Fibroblast of skin of left quadriceps (primary cell): ENCODE measurements around the gene PALMD.

ENCODE experiments used
- DNase-seq, 2 experiments: peaks; one replicate each; pipeline ENCODE4 v3.0.0-alpha.2; 2013; ENCODE audit warnings: low read depth in 2 of 2

Gene PALMD

GRCh38 chr1:99645699-99646531 lies at the start of gene PALMD:
PALMD (plus strand) TSS chr1:99646113; CDS start chr1:99646318, 205 bp downstream.
- no peak for DNase-seq

DNA sequence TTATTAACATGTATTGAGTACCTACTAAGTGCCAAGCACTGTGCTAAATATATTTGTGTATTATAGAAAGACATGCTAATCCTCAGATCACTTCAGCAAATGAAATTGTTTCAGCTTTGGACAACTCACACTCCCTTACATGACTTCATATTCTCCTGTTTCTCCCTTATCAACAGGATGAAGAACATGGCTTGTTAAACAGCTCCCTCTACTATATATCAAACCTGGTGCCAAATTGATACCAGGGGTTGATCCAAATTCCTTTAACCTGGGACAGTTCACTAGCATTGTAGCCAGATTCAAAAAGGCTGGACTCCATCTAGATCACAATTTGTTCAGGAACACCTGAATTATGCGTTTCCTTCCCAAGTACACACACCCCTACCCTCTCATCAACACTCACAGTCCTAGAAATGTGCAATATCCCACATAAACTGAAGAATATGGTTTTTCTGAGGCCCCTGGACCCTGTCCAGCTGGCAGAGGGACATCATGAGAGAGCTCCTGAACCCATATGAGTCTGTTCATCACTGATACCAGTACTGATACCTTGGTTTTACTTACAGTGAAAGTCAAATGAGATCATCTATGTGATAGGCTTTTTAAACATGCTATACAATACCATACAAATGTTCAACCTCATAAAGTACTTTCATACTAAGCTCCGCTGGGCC lies 47.0 kb upstream of the PALMD start:
- DNase-seq, result no peak

DNA sequence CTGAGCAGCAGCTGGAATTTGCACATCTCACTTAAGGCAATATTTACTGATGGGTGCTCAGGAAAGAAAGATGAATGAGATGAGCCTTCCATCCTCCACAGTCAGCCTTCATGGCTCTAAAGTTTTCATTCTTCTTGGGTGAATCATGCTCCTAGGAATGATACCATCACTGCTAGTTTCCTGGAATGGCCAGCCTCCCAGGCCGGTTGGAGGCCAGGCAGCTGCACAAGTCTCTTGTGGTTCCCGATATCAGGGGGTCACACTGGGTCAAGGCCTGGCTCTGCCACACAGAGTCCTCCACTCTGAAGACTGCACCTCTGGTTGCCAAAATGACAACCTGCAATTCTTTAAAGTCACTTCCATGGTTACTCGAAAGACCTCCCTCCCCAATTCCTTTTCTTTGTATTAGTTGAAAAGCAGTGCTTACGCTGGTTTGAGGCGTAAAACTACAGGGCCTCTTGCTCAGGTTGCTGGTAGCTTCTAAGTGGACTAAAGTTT lies 46.2 kb upstream of the PALMD start:
- peak; percentile 76 to 81 for DNase-seq

DNA sequence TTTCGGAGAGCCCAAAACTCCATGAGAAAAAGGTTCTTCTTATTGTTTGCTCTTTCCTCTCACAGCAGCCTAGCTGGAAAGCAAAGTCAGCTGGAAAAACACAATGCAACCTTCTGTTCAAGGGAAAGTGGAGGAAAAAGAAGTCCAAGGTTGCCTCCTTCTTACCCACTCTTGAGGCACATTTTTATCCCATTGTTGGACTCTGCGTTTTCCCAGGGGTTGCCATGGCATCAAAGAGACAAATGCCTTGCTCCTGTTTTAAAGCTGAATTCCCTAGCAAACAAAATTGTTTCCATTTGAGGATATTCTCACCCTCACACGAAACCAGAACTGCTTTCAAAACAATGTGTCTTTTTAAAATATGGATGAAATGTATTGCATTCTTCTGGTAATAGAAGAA lies 45.1 kb upstream of the PALMD start:
- no peak for DNase-seq

DNA sequence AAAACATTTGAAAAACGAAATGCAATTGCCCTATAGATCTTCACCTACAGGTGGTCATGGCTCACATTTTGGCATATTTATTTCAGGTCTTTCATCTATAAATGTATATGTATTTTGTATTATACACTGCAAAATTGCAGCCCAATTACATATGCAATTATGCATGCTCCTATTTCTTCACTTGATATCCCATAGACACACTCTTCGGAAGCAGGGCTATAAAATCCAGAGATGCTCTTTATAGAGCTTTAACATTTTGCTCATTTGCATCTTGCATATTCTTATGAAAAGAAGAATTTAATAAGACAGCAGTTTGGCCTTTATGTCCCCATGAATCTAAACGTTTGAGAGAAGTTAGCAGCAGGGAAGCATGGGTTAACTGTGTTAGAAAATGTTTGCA lies 44.7 kb upstream of the PALMD start:
- no peak for DNase-seq

- no peak for DNase-seq
These were observed 44.1 kb upstream of the PALMD start for GRCh38 chr1:99601709-99602403.

DNA sequence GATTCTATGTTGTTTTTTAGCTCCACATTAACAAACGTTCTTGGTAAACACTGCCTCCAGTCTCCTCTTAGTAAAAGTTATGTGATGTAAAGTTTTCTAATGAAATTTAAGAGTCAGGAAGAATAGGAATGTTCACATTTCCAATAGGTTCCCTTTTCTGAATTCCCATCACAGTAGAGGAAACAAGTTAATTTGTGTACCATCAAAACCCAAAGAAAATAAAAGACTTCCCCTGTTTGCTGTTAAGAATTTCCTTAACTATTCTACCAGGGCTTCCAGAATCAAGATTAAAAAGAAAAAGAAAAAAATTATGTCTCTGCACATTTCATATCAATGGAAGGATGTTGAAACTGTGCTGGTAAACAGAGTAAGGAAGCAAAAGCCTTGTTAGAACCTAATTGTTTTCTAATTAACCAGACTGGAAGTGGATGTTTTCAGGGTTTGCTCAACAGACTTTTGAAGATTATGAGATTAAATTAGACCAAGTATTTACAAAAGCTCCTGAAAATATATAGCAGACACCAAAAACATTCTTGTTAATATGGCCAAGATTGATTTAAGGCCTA lies 43.4 kb upstream of the PALMD start:
- DNase-seq, result no peak

DNA sequence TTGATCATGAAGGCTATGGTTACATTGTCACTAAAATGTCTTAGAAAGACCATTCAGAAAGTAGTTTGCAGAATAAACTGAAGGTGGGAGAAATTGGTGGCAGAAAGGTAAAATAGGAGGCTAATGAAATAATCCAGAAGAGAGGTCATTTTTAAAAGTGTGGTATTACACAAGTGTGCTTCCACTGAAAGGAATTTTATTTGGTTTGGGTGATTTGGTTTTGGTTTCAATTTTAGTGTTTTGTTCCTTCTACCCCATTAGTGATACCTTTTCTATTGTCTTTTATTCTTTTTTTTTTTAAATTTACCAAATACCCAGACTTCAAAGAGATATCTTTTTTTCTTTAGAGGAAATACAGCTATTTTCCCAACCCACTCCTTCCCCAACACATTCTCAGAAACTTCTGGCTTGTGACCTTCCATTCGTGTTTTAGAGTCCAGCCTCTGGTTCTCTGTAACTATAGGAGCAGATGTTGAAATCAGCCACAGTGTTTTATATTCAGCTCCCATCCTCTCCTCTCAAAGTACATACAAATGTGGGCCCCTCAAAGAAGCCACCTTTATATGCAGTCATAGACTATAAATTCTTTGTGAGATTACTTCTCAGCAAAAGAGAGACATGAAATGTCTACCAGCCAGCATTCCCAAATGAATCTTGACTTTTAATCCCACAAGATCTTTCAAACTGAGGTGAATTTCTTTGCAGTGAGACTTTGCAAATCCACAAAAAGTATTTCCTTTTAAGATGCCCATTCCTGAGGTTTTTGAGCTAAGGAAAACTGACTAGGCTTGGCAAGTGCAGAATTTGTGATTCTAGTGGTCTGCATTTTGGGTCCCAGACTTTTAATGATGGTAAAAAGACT lies 42.0 kb upstream of the PALMD start:
- DNase-seq, result no peak

GRCh38 chr1:99606306-99606705 lies 39.6 kb upstream of the PALMD start:
- DNase-seq, result no peak

GRCh38 chr1:99607590-99607989 lies 38.3 kb upstream of the PALMD start:
- DNase-seq, result no peak

- no peak for DNase-seq
These were observed 37.9 kb upstream of the PALMD start for GRCh38 chr1:99608058-99608457.

DNA sequence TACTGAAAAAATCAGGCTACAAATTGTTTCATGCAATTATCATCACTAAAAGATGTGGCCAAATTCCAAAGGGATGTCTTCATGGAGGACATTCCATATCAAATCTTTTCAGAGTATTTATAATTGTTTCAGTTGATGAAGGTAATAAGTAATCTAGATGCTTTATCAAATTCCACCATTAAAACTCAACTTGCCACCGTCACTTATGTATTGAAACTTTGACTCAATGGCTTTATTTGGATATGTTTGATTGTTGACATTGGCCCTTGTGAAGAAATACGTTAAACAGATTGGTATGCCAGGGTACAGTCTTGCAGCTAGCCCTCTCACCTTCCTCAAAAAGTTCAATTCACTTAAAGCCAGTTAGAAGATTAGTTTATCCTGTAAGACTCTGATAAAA lies 32.2 kb upstream of the PALMD start:
- no peak for DNase-seq

- no peak for DNase-seq
These were observed 31.2 kb upstream of the PALMD start for GRCh38 chr1:99614728-99615127.

- DNase-seq, result no peak
These were observed 26.3 kb upstream of the PALMD start for GRCh38 chr1:99619583-99619982.

DNA sequence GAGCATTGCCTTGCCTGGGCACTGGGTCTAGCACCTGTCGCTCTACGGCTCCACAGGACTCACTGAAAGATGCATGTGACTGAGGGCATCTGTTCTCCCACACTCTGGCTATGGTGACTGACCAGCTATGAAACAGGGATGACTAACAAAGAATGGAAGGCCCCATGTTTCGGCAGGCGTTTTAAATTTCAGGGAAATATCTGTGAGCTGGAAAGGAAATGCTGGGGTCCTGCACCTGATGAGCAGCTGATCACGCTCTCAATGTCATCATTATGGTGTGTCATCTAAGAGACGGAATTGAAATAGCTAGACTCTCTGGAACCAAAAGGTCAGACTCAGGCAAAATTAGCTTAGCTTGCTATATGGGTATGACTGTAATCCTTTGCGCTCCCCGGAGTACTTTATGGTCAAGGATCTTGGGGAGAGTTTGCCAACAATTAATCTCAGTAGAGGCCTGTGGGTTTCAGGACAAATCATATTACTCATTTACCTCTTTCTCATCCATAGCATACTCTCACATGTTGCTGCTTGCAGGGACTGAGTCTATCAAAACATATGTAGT lies 24.5 kb upstream of the PALMD start:
- DNase-seq, result no peak

GRCh38 chr1:99622702-99623347 lies 23.1 kb upstream of the PALMD start:
- DNase-seq, result no peak

DNA sequence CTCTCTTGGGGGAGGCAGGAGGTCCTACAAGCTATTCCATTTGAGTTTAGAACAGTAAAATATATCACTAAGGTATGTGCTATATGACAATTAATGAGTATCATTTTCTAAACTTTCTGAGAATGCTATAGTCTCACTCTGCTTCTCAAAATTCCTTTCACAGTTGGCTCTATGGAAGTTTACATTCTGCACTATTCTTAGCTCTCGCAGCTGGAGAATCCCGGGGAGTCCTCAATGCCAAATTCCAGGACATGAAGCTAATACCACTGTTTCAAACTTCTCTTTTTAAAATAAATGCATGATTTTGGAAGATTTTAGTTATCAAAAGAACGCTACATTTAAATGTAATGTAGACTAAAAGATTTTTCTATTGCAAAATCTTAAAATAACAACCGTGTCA lies 22.4 kb upstream of the PALMD start:
- DNase-seq, result no peak

DNA sequence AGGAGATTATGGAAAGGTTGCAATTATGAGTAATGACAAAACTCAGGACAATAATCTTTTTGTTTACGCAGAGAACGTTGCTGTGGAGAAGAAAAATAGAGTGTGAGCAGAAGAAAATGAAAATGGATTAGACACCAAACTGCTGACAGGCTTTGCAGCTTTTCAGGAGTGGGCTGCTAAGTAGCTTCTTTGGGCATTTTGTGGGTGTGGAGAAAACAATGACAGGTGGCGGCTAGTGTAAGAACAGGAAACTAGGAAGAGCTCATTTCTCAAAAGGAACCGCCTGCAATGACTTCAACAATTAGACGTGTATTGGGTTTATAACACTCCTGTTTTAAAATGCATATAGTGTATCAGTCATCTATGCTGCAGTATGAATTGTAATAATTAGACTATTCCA lies 18.3 kb upstream of the PALMD start:
- no peak for DNase-seq

- no peak for DNase-seq
These were observed 16.7 kb upstream of the PALMD start for GRCh38 chr1:99629164-99629563.

DNA sequence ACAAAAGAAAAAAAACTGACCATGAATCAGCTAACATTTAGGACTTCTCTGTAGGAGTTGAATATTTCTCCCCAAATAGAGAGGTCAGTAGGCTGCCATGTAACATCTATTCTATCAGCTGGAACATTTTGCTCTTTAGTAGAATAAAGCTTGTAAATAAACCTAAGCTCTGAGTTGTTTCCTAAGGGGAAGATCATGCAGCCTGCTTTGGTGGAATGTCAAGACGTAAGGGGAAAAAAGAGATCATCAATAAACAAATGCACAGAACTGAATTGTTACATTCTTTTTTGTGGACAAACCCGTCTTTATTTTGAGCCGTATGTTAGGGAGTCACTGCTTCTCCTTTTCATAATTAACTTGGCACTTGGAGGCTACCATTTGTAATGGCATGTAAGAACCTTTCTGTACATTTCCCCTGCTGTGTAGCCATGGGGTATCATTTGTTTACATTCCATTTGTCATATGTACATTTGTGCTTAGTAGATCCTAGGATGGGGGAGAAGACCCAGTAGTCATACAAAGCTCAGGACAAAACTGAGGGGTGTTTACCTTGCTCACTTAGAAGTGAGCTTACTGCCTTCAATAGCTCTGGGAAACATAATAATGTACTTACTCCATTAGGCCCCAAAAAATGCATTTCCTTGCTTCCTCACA lies 10.8 kb upstream of the PALMD start:
- no peak for DNase-seq
